ENCODE measurements around the gene LIMK1.
"Not testable (repeated sequence)": the region's sequence is repeated elsewhere in the genome, so short reads cannot be mapped to it uniquely, and the experiment has no call there.

LIMK1 gene

GRCh38 chr7:74084722-74085578, 1.3 kb downstream of the LIMK1 start:
- no peak for DNase-seq

GRCh38 chr7:74087791-74088453, 4.3 kb downstream of the LIMK1 start:
- DNase-seq = no peak

GRCh38 chr7:74092321-74092963, 8.8 kb downstream of the LIMK1 start:
- DNase-seq = no peak

GRCh38 chr7:74092964-74093471, 9.4 kb downstream of the LIMK1 start:
- peak; percentile 8 to 27 for DNase-seq

- DNase-seq = no peak
Measured at GRCh38 chr7:74093671-74094223, 10.1 kb downstream of the LIMK1 start.

- peak; percentile 71 to 77 for DNase-seq
Measured at GRCh38 chr7:74094224-74095101, 10.9 kb downstream of the LIMK1 start.

GRCh38 chr7:74095135-74095534, 11.5 kb downstream of the LIMK1 start:
- DNase-seq = no peak

- DNase-seq = no peak
Measured at GRCh38 chr7:74097937-74098614, 14.5 kb downstream of the LIMK1 start.

GRCh38 chr7:74099031-74099430, 15.4 kb downstream of the LIMK1 start:
- no peak for DNase-seq

- peak in 1 of 2 donors; percentile 52 for DNase-seq
Measured at GRCh38 chr7:74101061-74101681, 17.6 kb downstream of the LIMK1 start.

- no peak for DNase-seq
Measured at GRCh38 chr7:74103219-74103772, 19.7 kb downstream of the LIMK1 start.

- DNase-seq = no peak
Measured at GRCh38 chr7:74104702-74105101, 21.1 kb downstream of the LIMK1 start.

- DNase-seq = no peak
Measured at GRCh38 chr7:74105992-74106391, 22.4 kb downstream of the LIMK1 start.

GRCh38 chr7:74106846-74107245, 23.2 kb downstream of the LIMK1 start:
- no peak for DNase-seq

- DNase-seq = no peak
Measured at GRCh38 chr7:74115326-74115725, 31.7 kb downstream of the LIMK1 start.

- DNase-seq = no peak
Measured at GRCh38 chr7:74116356-74116755, 32.8 kb downstream of the LIMK1 start.

GRCh38 chr7:74119831-74120230, 36.2 kb downstream of the LIMK1 start:
- no peak for DNase-seq

GRCh38 chr7:74121401-74122249, 38.0 kb downstream of the LIMK1 start:
- DNase-seq = peak in 1 of 2 donors; percentile 4

GRCh38 chr7:74123892-74124291, 40.3 kb downstream of the LIMK1 start:
- DNase-seq = not testable (repeated sequence)
